ENCODE results near the gene MARK1. TPM values are rescaled to one million over a fixed set of nuclear protein-coding genes. Genes with fewer than 3 reads are reported as not detected.

The MARK1 gene
- total RNA-seq, 1 experiment from 2014 or later, result 0.05 TPM

GRCh38 chr1:220577926-220578325 is 50.0 kb downstream of the MARK1 start:
- BruUV-seq (replicated peaks), result no TSS peak
- no peaks in the 10 kb centered on the region for H3K27me3 ChIP-seq (replicated peaks; ENCODE audit: control insufficient read depth, insufficient read depth, low read length)
- H3K9me3 Mint-ChIP-seq (ENCODE audit: unreplicated experiment), result no peaks in the 10 kb centered on the region
- H3K4me1 Mint-ChIP-seq (ENCODE audit: low read depth, unreplicated experiment), result no peaks in the 10 kb centered on the region
- TF ChIP-seq CTCF (IDR thresholded peaks at IDR 0.05; ENCODE audit: insufficient read depth in 1 of 2, low read depth in 1 of 2, low read length in 1 of 2, severe bottlenecking in 1 of 2, unreplicated experiment in 1 of 2), result no peak
- intact Hi-C loops (cut with micrococcal nuclease; ENCODE audit: unreplicated experiment), result no loop called here
- no peaks in the 10 kb centered on the region for H3K36me3 Mint-ChIP-seq (ENCODE audit: insufficient read depth, unreplicated experiment)
- no peaks in the 10 kb centered on the region for H3K4me1 ChIP-seq
- H3K4me3 Mint-ChIP-seq (ENCODE audit: unreplicated experiment), result no peak overlapping the region
- CTCF ChIA-PET, result no interaction called here
- no peak for DNase-seq
- H3K36me3 ChIP-seq (ENCODE audit: control insufficient read depth, insufficient read depth, low read length), result no peaks in the 10 kb centered on the region
- peaks cover 19% of the 10 kb centered on the region for H3K9me3 ChIP-seq
- no peak overlapping the region for H3K27ac Mint-ChIP-seq (ENCODE audit: unreplicated experiment)
- POLR2A ChIA-PET, result no interaction called here
- no peak overlapping the region for H3K4me3 ChIP-seq (ENCODE audit: low read depth, low read length)
- H3K27me3 Mint-ChIP-seq (ENCODE audit: insufficient read depth, unreplicated experiment), result no peaks in the 10 kb centered on the region

GRCh38 chr1:220579317-220579716 is 51.4 kb downstream of the MARK1 start:
- Histone ChIP-seq H3K36me3 (ENCODE audit: control insufficient read depth, insufficient read depth, low read length) (no peaks in the 10 kb centered on the region), H3K9me3 (peaks cover 5% of the 10 kb centered on the region; the same call in 1 of the 2 replicates), H3K4me3 (ENCODE audit: low read depth, low read length) (no peak overlapping the region), H3K4me1 (no peaks in the 10 kb centered on the region), H3K27me3 (replicated peaks; ENCODE audit: control insufficient read depth, insufficient read depth, low read length) (no peaks in the 10 kb centered on the region)
- no peak overlapping the region for H3K27ac Mint-ChIP-seq (ENCODE audit: unreplicated experiment)
- no peaks in the 10 kb centered on the region for H3K4me1 Mint-ChIP-seq (ENCODE audit: low read depth, unreplicated experiment)
- ChIA-PET CTCF (no interaction called here), POLR2A (no interaction called here)
- H3K9me3 Mint-ChIP-seq (ENCODE audit: unreplicated experiment), result no peaks in the 10 kb centered on the region
- no peaks in the 10 kb centered on the region for H3K27me3 Mint-ChIP-seq (ENCODE audit: insufficient read depth, unreplicated experiment)
- no peaks in the 10 kb centered on the region for H3K36me3 Mint-ChIP-seq (ENCODE audit: insufficient read depth, unreplicated experiment)
- intact Hi-C loops (cut with micrococcal nuclease; ENCODE audit: unreplicated experiment), result no loop called here
- TF ChIP-seq CTCF (IDR thresholded peaks at IDR 0.05; ENCODE audit: insufficient read depth in 1 of 2, low read depth in 1 of 2, low read length in 1 of 2, severe bottlenecking in 1 of 2, unreplicated experiment in 1 of 2), result no peak
- BruUV-seq (replicated peaks), result no TSS peak
- H3K4me3 Mint-ChIP-seq (ENCODE audit: unreplicated experiment), result no peak overlapping the region
- DNase-seq, result no peak

GRCh38 chr1:220592714-220593113 is 64.8 kb downstream of the MARK1 start:
- intact Hi-C loops (cut with micrococcal nuclease; ENCODE audit: unreplicated experiment), result no loop called here
- Mint-ChIP-seq H3K27ac (ENCODE audit: unreplicated experiment) (no peak overlapping the region), H3K9me3 (ENCODE audit: unreplicated experiment) (no peaks in the 10 kb centered on the region), H3K4me3 (ENCODE audit: unreplicated experiment) (no peak overlapping the region), H3K36me3 (ENCODE audit: insufficient read depth, unreplicated experiment) (no peaks in the 10 kb centered on the region), H3K27me3 (ENCODE audit: insufficient read depth, unreplicated experiment) (peaks cover 7% of the 10 kb centered on the region), H3K4me1 (ENCODE audit: low read depth, unreplicated experiment) (no peaks in the 10 kb centered on the region)
- no peak for TF ChIP-seq CTCF (IDR thresholded peaks at IDR 0.05; ENCODE audit: insufficient read depth in 1 of 2, low read depth in 1 of 2, low read length in 1 of 2, severe bottlenecking in 1 of 2, unreplicated experiment in 1 of 2)
- BruUV-seq (replicated peaks), result no TSS peak
- no peak for DNase-seq
- H3K9me3 ChIP-seq, result no peaks in the 10 kb centered on the region; the same call in 1 of the 2 replicates
- ChIA-PET CTCF (no interaction called here), POLR2A (no interaction called here)
- H3K27me3 ChIP-seq (replicated peaks; ENCODE audit: control insufficient read depth, insufficient read depth, low read length), result no peaks in the 10 kb centered on the region
- no peak overlapping the region for H3K4me3 ChIP-seq (ENCODE audit: low read depth, low read length)
- no peaks in the 10 kb centered on the region for H3K36me3 ChIP-seq (ENCODE audit: control insufficient read depth, insufficient read depth, low read length)
- no peaks in the 10 kb centered on the region for H3K4me1 ChIP-seq

Data from Caco-2 (cell line).